Panc1 (cell line): ENCODE data around the gene FAM117A. TPM values are rescaled to one million over a fixed set of nuclear protein-coding genes. Genes with fewer than 3 reads are reported as not detected.

ENCODE experiments used
- ATAC-seq: fragments of 200-7000 bp; cut with Tn5 transposase; 2 replicates; pipeline ENCODE4 v1.9.1; 2020; ENCODE audit warnings: mild to moderate bottlenecking, moderate library complexity
- BruUV-seq: library from RNA; stranded (reverse); fragments of 400-500 nt; replicated peaks from 2 replicates; lab custom pipeline; 2021; lab: Mats Ljungman, UMichigan
- CTCF ChIA-PET: fragments of 300-600 bp; sonication (Branson Sonifier 250); formaldehyde crosslinking; loops from one replicate; lab custom pipeline; 2022; ENCODE audit warnings: antibody characterized with exemption; lab: Charles Lee
- POLR2A ChIA-PET: fragments of 300-600 bp; sonication (Branson Sonifier 250); formaldehyde crosslinking; loops from one replicate; lab custom pipeline; 2022; ENCODE audit warnings: antibody characterized with exemption; lab: Charles Lee
- DNase-seq: peaks from one replicate; pipeline ENCODE4 v3.0.0-alpha.2; 2010; ENCODE audit warnings: low read depth, low spot score
- H3K27ac ChIP-seq: 2 replicates; pipeline ENCODE4 v1.5.1; 2011; ENCODE audit warnings: mild to moderate bottlenecking, low read length, inconsistent platforms
- H3K27me3 ChIP-seq: fragments of 200-500 bp; sonication (Bioruptor generic); 2 replicates; pipeline ENCODE4 v1.6.0; 2014; ENCODE audit warnings: low read length, inconsistent platforms; ENCODE audit not compliant: control insufficient read depth, insufficient read depth
- H3K36me3 ChIP-seq: fragments of 200-500 bp; sonication (Bioruptor generic); 2 replicates; pipeline ENCODE4 v1.5.1; 2014; ENCODE audit warnings: inconsistent platforms, mild to moderate bottlenecking, low read length, moderate library complexity; ENCODE audit not compliant: control insufficient read depth, insufficient read depth
- H3K4me1 ChIP-seq: 2 replicates; pipeline ENCODE4 v1.5.1; 2011; ENCODE audit warnings: inconsistent platforms, mild to moderate bottlenecking, low read length, moderate library complexity; ENCODE audit not compliant: control insufficient read depth, insufficient read depth
- H3K4me3 ChIP-seq, 2 experiments: 2 replicates each; pipeline ENCODE4 v1.5.1; 2011 to 2012; ENCODE audit warnings: low read depth in 2 of 2, low read length in 2 of 2, mild to moderate bottlenecking in 2 of 2, inconsistent platforms in 1 of 2, moderate library complexity in 1 of 2
- H3K9me3 ChIP-seq: fragments of 200-500 bp; sonication (Bioruptor generic); 2 replicates; pipeline ENCODE4 v1.5.1; 2014; ENCODE audit warnings: low read depth, mild to moderate bottlenecking, inconsistent platforms, low read length, moderate library complexity; ENCODE audit not compliant: control insufficient read depth, insufficient read depth
- POLR2AphosphoS5 ChIP-seq: IDR thresholded peaks from 2 replicates; pipeline ENCODE4 v1.6.1; 2012; ENCODE audit warnings: mild to moderate bottlenecking, low read depth, low read length, moderate library complexity
- SIN3A ChIP-seq: IDR thresholded peaks from 2 replicates; pipeline ENCODE4 v1.6.1; 2012; ENCODE audit warnings: low read depth, mild to moderate bottlenecking, low read length, moderate library complexity, borderline replicate concordance; ENCODE audit not compliant: insufficient read depth
- TCF7L2 ChIP-seq: IDR thresholded peaks from 2 replicates; pipeline ENCODE4 v1.6.1; 2011; ENCODE audit warnings: mild to moderate bottlenecking, low read depth, low read length, inconsistent platforms
- in situ Hi-C: cut with HindIII; loops from 2 replicates; pipeline ENCODE4 v1.10.0; 2016; ENCODE audit warnings: low sequenced_read_pairs, low pct_unique_long_range_greater_than_20kb
- intact Hi-C: fragments of 100-400 bp; cut with micrococcal nuclease; formaldehyde crosslinking; loops from one replicate; pipeline ENCODE4 v1.10.0; 2022; ENCODE audit not compliant: unreplicated experiment
- total RNA-seq: library from RNA; stranded (reverse); gene quantifications from one replicate; pipeline ENCODE4 v1.2.1, GENCODE V29; 2021; ENCODE audit not compliant: unreplicated experiment
- TF ChIP-seq, protein P1 (sequence below), 2 experiments: IDR thresholded peaks; 2 replicates each; pipeline ENCODE4 v1.6.1; 2011 to 2012; ENCODE audit warnings: low read depth in 2 of 2, control low read depth in 1 of 2, low read length in 1 of 2, mild to moderate bottlenecking in 1 of 2, moderate library complexity in 1 of 2; ENCODE audit not compliant: insufficient read depth in 1 of 2
- TF ChIP-seq, protein P2 (sequence below): fragments of 450-650 bp; IDR thresholded peaks from 2 replicates; pipeline ENCODE4 v1.5.1; 2017; ENCODE audit warnings: mild to moderate bottlenecking

Gene FAM117A
- total RNA-seq, 1 experiment from 2014 or later: 8.0 TPM

DNA sequence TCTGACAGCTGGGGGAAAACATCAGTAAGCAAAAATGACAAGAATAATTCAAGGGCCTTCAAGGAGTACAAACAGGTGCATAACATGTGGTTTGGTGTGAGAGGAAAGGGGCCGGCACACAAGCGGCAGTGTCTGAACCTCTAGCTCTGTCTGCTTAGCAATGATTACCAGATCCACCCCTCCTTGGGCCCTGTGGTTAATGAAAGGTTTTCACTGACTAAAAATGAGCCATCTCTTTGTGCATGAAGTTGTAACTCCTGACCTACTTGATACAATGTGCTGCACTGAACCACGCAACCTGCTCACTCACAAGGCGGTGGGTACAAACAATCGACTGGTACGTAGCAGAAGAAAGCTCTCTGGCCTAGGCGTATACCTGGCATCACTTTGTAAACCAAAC is 15.1 kb downstream of the FAM117A start:
- TF ChIP-seq TCF7L2 (no peak), SIN3A (no peak), POLR2AphosphoS5 (no peak)
- TF ChIP-seq, protein P1, sequence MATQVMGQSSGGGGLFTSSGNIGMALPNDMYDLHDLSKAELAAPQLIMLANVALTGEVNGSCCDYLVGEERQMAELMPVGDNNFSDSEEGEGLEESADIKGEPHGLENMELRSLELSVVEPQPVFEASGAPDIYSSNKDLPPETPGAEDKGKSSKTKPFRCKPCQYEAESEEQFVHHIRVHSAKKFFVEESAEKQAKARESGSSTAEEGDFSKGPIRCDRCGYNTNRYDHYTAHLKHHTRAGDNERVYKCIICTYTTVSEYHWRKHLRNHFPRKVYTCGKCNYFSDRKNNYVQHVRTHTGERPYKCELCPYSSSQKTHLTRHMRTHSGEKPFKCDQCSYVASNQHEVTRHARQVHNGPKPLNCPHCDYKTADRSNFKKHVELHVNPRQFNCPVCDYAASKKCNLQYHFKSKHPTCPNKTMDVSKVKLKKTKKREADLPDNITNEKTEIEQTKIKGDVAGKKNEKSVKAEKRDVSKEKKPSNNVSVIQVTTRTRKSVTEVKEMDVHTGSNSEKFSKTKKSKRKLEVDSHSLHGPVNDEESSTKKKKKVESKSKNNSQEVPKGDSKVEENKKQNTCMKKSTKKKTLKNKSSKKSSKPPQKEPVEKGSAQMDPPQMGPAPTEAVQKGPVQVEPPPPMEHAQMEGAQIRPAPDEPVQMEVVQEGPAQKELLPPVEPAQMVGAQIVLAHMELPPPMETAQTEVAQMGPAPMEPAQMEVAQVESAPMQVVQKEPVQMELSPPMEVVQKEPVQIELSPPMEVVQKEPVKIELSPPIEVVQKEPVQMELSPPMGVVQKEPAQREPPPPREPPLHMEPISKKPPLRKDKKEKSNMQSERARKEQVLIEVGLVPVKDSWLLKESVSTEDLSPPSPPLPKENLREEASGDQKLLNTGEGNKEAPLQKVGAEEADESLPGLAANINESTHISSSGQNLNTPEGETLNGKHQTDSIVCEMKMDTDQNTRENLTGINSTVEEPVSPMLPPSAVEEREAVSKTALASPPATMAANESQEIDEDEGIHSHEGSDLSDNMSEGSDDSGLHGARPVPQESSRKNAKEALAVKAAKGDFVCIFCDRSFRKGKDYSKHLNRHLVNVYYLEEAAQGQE (IDR thresholded peaks at IDR 0.05; ENCODE audit: insufficient read depth in 1 of 2, low read depth in 2 of 2, low read length in 1 of 2): no peak
- TF ChIP-seq, protein P2, sequence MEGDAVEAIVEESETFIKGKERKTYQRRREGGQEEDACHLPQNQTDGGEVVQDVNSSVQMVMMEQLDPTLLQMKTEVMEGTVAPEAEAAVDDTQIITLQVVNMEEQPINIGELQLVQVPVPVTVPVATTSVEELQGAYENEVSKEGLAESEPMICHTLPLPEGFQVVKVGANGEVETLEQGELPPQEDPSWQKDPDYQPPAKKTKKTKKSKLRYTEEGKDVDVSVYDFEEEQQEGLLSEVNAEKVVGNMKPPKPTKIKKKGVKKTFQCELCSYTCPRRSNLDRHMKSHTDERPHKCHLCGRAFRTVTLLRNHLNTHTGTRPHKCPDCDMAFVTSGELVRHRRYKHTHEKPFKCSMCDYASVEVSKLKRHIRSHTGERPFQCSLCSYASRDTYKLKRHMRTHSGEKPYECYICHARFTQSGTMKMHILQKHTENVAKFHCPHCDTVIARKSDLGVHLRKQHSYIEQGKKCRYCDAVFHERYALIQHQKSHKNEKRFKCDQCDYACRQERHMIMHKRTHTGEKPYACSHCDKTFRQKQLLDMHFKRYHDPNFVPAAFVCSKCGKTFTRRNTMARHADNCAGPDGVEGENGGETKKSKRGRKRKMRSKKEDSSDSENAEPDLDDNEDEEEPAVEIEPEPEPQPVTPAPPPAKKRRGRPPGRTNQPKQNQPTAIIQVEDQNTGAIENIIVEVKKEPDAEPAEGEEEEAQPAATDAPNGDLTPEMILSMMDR: no peak
- Histone ChIP-seq H3K4me3 (no peak overlapping the region), H3K9me3 (no peaks in the 10 kb centered on the region), H3K27me3 (no peaks in the 10 kb centered on the region), H3K4me1 (no peaks in the 10 kb centered on the region), H3K27ac (no peak overlapping the region), H3K36me3 (no peaks in the 10 kb centered on the region)
- intact Hi-C loops (no loop called here), in situ Hi-C loops (no loop called here)
- no TSS peak for BruUV-seq
- POLR2A ChIA-PET: no interaction called here
- ATAC-seq (no peak), DNase-seq (no peak)
- CTCF ChIA-PET: no interaction called here

DNA sequence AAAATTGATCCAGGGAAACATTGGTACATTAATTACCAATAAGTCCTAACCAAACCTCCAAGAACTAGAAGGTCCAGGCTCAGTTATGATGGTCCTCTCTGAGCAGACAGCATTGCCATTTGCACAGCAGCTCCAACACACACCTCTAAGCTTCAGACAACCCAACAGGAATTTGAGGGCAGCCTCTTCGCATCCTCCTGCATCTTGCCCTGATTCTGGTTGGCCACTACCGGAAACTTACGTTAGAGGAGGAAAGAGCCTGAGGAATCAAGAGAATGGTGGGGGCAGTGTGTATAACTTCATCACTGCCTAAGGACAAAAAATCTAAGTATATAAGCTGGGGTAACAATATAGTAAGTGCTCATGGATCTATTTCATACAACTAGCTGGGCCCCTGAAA is 15.7 kb downstream of the FAM117A start:
- no peak for DNase-seq

More for the DNA sequence above, 15.7 kb downstream of the FAM117A start:
- no peaks in the 10 kb centered on the region for H3K27me3 ChIP-seq
- BruUV-seq: no TSS peak
- H3K9me3 ChIP-seq: no peaks in the 10 kb centered on the region
- no peak; the same call in 1 of the 2 replicates for ATAC-seq
- H3K27ac ChIP-seq: no peak overlapping the region
- in situ Hi-C loops: no loop called here
- CTCF ChIA-PET: no interaction called here
- H3K4me3 ChIP-seq: no peak overlapping the region
- POLR2A ChIA-PET: no interaction called here
- no peak for TF ChIP-seq POLR2AphosphoS5
- TF ChIP-seq, protein P1 (IDR thresholded peaks at IDR 0.05; ENCODE audit: insufficient read depth in 1 of 2, low read depth in 2 of 2, low read length in 1 of 2): no peak
- TF ChIP-seq, protein P2: no peak
- H3K36me3 ChIP-seq: no peaks in the 10 kb centered on the region
- no peaks in the 10 kb centered on the region for H3K4me1 ChIP-seq
- intact Hi-C loops: no loop called here
